ENCODE data around the gene ELOVL7.

- TF ChIP-seq CTCF (IDR thresholded peaks at IDR 0.05; ENCODE audit: poor library complexity) (no peak), EZH2phosphoT487 (IDR thresholded peaks at IDR 0.05; ENCODE audit: low read depth, severe bottlenecking, unreplicated experiment) (no peak), EZH2 (IDR thresholded peaks at IDR 0.05; ENCODE audit: borderline replicate concordance) (no peak)
Measured at GRCh38 chr5:60851626-60852025, 7.6 kb upstream of the ELOVL7 start.

Measured in hepatocyte (in vitro differentiated cells).